ENCODE results near the gene NUDT5.

- no peak for TF ChIP-seq POLR2AphosphoS5 (IDR thresholded peaks at IDR 0.05)
- no peak for TF ChIP-seq POLR2A (IDR thresholded peaks at IDR 0.05)
Observed at GRCh38 chr10:12188656-12189055, 7.0 kb downstream of the NUDT5 start.
